SK-N-SH treated with all-trans-retinoic acid at 6 μM for 48 hours (cell line): ENCODE results near the gene SYK.
"Not testable (repeated sequence)": the region's sequence is repeated elsewhere in the genome, so short reads cannot be mapped to it uniquely, and the experiment has no call there.

Source experiments
- ARNTL ChIP-seq: fragments of 450-650 bp; formaldehyde crosslinking; IDR thresholded peaks from 2 replicates; pipeline ENCODE4 v1.5.0; 2020; ENCODE audit warnings: low read depth, mild to moderate bottlenecking, moderate library complexity, borderline replicate concordance
- ESRRG ChIP-seq: fragments of 250-450 bp; sonication (Bioruptor Pico); IDR thresholded peaks from 2 replicates; pipeline ENCODE4 v1.6.1; 2021; ENCODE audit warnings: mild to moderate bottlenecking
- OSR1 ChIP-seq: fragments of 250-450 bp; sonication (Bioruptor Pico); IDR thresholded peaks from 2 replicates; pipeline ENCODE4 v1.8.0; 2022; ENCODE audit warnings: moderate library complexity, mild to moderate bottlenecking, inconsistent platforms
- RARB ChIP-seq: fragments of 250-450 bp; sonication (Bioruptor Pico); IDR thresholded peaks from 2 replicates; pipeline ENCODE4 v1.8.0; 2021; ENCODE audit warnings: mild to moderate bottlenecking, moderate library complexity
- TCF4 ChIP-seq: fragments of 250-450 bp; sonication (Bioruptor Pico); IDR thresholded peaks from 2 replicates; pipeline ENCODE4 v1.8.0; 2021; ENCODE audit warnings: mild to moderate bottlenecking, moderate library complexity, borderline replicate concordance
- TF ChIP-seq, protein P1 (sequence below): fragments of 250-450 bp; sonication (Bioruptor Pico); IDR thresholded peaks from 2 replicates; pipeline ENCODE4 v1.5.1; 2020; ENCODE audit warnings: low read depth, mild to moderate bottlenecking, moderate library complexity

DNA sequence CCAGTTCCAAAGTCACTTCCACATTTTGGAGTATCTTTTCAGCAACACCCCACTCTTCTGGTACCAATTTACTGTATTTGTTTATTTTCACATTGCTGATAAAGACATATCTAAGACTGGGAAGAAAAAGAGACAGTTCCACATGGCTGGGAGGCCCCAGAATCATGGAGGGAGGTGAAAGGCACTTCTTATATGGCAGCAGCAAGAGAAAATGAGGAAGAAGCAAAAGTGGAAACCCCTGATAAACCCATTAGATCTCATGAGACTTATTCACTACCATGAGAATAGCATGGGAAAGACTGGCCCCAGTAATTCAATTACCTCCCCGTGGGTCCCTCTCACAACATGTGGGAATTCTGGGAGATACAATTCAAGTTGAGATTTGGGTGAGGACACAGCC, 19.6 kb downstream of the SYK start:
- not testable (repeated sequence) for TF ChIP-seq ESRRG; TCF4 (CRISPR knock-in tag); RARB (CRISPR knock-in tag); ARNTL (CRISPR knock-in tag); OSR1 (CRISPR knock-in tag)
- TF ChIP-seq, protein P1, sequence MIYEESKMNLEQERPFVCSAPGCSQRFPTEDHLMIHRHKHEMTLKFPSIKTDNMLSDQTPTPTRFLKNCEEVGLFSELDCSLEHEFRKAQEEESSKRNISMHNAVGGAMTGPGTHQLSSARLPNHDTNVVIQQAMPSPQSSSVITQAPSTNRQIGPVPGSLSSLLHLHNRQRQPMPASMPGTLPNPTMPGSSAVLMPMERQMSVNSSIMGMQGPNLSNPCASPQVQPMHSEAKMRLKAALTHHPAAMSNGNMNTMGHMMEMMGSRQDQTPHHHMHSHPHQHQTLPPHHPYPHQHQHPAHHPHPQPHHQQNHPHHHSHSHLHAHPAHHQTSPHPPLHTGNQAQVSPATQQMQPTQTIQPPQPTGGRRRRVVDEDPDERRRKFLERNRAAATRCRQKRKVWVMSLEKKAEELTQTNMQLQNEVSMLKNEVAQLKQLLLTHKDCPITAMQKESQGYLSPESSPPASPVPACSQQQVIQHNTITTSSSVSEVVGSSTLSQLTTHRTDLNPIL (CRISPR knock-in tag) = not testable (repeated sequence)
